Inflammatory macrophage treated with lipopolysaccharide for 1 hour (primary cell): ENCODE measurements around the gene BABAM2.

Experiments
- DNase-seq, 2 donors: peaks; one replicate each; pipeline ENCODE4 v3.0.0-alpha.2; 2020 to 2022

The BABAM2 gene

DNA sequence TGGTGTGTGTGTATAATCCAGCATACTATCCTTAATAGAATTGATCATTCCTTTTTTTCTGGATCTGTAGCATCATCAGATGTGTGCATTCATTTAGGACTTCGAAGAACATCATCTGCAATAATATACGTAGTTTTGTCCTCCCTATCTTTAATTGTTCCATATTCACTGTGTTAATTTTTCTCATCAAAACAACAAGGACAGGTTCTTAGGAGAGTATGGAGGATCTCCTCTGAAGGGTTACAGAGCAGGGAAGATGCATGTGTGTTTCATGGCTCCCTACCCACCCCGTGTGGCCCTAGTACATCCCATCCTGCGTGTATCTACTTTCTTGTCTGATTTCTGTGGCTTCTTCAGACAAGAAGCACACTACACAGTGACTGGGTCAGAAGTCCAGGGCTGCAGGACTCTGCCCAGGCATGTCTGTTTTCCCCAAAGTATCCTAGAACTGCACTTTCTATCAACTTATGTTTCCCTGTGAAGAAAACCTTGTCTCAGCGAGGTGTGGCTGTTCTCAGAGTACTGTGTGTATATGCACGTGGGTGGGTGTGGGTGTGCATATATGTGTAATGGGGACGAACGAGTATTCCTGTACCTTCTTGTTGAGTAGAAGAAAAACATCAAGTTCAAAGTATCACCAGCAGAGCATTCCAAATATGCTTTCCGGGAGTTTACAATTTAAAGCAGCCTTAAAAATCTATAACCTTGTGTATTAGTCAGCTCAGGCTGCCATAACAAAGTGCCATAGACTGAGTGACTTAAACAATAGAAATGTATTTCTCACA is 281.8 kb downstream of the BABAM2 start:
- DNase-seq, result no peak

DNA sequence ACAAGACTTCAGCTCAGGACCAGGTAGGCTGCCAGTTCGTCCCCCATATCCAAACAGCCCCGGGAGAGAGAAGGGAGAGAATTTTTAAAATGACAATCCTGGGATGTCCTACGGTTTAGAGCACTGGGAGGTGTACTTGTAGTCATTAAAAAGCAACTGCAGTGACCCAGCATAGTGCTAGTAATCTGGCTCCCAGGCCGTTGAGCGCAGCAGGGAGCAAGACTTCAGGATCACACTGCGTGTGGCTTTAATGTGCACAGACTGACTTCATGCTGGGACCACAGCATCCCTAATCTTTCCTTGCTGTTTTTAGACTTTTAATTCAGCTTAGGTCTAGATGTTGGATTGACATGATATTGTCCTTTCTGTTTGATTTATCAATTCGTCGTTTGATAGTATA is 282.8 kb downstream of the BABAM2 start:
- DNase-seq, result no peak

DNA sequence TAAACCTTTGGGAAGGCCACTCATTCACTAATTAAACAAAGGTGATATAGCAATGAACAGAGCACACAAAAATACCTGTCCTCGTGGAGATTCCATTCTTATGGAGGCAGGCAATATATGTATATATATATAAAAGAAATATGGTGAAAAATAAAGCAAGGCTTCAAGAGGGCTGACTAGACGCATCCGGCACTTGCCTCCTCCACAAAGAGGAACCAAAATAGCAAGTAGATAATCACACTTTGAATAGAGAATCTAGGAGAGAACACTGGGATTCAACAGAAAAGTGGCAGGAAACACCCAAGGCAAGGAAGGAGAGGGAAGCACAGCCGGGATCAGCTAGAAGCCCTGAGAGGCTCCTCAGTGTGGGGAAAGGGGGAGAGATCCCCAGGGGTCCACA is 283.7 kb downstream of the BABAM2 start:
- DNase-seq, result no peak

DNA sequence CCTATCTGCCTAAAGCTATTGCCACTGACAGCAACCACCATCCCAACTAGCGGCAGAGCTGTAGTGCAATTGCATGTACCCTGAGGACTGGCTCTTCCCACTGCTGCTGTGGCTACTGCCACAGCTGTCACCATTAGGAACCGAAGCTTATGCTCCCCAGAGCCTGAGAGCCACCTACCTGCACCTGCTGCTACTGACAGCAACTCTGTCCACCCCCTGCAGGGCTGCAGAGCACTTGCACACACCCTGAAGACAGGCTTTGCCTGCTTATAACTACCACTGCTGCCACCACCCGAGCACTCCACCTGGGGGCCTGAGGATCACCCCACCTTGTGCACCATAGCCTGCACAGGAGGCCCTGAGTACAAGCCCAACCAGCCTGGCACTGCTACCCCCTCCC is 284.5 kb downstream of the BABAM2 start:
- no peak for DNase-seq

DNA sequence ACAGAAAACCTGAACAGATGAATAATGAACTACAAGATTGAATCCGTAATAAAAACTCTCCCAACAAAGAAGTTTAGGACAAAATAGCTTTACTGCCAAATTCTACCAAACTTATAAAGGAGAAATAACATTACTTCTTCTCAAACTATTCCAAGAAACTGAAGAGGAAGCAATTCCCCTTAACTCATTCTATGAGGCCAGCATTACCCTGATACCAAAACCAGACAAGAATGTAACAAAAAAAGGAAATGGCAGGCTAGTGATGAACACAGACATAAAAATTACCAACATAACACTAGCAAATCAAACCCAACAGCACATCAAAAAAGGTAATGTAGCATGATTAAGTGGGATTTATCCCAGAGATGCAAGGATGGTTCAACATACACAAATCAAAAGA is 288.4 kb downstream of the BABAM2 start:
- DNase-seq, result peak in 1 of 2 donors; percentile 32

DNA sequence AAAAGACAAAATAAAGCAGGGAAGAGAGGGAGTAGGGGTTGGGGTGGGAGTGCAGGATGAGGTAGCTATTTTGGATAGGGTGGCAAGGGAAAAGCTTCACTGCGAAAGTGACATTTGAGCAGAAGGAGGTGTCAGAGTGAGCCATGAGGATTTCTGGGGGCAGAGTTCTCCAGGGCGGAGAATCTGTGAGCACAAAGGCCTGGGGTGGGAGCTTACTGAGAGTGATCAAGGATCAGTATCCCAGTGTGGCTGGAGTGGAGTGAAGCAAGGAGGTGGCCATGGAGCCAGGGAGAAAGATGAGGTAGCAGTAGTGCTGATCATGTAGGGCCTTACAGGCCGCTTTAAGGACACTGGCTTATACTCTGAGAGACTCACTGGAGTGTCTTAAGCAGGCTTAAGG is 291.3 kb downstream of the BABAM2 start:
- no peak for DNase-seq

DNA sequence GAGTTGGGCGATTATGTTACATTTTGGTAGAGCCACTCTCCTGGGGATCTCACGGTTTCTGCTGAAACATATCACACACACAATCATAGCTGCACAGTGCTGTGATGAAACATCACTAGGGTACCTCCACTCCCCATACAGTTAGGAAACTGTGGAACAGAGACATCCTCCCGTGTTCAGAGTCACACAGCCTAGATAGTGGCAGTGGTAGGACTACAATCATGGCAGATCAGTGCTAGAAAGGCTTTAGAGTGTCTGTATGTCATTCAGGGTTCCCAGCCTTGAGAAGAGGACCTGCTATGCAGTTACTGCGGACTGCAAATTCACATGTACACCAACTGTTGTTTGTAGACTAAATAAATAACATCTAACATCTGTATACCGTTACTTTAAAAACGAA is 291.8 kb downstream of the BABAM2 start:
- DNase-seq, result no peak

DNA sequence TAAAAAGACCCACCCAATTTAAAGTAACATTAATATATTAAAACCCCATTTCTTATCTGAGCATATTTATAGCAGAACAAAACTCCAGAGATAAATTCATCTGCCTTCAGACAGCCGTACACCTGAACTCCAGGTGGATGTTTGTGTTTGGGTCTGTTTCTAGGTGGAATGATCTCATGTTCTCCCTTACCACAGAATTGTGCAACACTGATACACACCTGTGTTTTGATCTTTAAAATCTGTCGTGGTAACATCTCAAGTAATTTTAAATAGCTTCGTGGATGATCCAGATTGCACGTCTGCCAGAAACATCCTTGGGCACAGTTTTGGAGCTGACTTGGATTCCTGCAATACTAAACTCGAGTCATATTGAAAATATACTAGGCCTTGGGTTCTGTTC is 294.6 kb downstream of the BABAM2 start:
- no peak for DNase-seq

DNA sequence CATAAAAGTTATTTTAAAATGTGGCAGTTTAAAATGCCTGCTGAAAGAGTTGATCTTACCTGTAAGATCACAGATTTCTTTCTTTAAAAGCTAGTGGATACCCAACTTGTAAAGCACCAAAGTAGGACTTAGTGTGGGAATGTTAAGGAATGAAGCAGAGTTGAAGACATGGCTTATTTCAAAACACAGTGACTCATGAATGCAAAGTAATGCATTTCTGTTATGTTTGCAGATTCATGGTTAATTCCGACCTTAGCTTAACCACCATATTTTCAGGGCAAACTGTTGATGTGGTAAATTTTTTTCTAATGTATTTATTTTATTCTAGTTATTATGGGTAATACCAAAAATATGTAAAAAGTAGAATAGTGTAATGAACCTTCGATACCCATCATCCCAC is 295.4 kb downstream of the BABAM2 start:
- DNase-seq, result no peak

DNA sequence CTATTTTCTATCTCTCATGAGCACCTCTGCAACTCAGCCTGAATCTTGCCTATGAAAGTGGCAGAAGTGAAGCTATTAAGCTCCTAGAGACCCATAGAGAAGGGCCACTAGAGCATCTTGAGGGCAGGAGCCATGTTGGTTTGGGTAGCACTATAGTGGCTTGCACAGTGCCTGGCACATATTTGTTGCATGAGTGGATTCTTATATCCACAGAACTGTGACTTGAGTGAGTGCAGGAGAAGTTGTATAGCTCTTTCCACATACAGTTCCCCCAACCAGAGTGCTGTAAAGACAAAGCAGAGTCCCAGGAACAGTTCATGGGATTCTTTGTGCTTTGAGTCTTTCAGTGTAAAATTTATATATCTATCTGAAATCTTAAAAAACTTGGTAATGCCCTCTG is 296.7 kb downstream of the BABAM2 start:
- DNase-seq, result no peak

DNA sequence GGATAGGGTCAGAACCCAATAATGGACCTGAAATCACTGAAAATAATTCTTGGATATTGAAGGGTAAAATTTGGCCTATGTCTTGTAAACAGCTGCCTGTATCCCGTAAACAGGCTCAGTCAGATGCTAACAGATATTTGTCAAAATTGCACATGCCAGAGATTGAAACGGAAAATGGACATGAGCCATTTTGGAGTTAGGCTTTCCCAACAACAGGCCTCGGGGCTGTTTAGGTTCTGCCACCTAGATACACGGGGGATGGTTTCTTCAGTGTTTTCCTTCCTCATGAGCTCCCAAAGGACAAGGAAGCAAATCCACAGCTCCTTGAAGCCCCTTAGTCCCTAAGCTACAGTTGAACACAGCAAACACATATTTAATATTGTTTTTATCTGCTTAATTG is 297.9 kb downstream of the BABAM2 start:
- DNase-seq, result no peak

DNA sequence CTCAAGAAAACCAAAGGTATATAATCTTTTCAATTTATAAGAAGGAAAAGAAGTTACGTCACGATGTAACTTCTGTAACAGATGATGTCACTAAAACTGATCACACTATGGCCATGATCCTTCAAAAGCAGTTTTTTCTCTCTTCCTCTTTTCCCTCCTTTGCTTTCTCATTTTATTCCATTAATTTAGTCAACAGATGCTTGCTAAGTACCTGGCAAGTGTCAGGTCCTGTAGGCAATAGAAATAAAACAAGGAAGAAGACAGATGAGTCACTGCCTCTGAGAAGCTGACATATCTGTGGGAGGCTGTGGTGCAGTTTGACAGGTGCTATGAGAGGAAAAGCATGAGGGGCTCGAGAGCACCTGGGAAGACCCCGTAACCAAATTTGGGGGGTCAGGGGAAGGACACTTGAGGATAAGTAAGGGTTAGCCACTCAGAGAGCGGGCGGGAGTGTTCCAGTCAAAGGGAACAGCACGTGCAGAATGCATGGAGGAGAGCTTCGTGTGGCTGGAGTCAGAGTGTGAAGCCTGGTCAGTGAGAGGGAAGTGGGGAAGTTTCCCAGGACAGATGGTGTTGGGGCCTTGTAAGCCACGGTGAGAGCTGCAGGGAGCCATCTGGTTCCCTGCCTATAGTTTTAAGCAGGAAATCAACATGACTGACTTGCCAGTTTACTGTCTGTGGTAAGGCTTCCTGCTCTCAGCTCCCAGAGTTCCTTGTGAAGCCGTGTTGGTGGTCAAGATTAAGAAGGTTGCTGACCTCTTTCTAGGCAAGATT is 303.3 kb downstream of the BABAM2 start:
- no peak for DNase-seq

DNA sequence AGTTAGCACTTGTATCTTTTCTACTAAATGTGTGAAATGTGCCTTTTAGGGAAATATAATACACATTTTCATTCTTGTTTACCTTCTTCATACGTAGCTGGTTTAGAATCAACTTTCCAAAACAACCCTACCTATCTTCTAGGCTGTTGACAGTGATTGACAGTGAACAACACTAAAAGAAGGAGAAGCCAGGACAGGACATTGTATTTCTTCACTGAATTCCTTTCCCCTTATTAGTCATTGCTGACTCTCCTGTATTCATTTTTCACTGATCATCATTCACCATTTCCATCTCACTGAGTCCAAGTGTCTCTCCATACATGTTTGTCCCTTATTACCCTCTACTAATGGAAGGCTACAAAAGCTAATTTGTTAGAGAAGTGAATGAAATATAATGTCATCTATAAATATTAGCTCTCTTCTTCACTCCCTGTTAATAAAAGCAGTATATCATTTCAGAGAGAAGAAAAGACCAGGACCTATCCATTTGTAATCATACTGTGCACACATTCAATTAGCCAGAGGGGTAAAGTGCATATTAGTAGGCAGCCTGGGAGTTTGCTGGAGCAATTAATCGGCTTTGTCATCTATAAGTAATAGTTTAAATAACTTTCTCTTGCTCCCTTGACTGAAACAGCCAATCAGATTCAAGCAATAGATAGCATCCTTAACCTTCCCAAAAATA is 309.6 kb downstream of the BABAM2 start:
- DNase-seq, result no peak

DNA sequence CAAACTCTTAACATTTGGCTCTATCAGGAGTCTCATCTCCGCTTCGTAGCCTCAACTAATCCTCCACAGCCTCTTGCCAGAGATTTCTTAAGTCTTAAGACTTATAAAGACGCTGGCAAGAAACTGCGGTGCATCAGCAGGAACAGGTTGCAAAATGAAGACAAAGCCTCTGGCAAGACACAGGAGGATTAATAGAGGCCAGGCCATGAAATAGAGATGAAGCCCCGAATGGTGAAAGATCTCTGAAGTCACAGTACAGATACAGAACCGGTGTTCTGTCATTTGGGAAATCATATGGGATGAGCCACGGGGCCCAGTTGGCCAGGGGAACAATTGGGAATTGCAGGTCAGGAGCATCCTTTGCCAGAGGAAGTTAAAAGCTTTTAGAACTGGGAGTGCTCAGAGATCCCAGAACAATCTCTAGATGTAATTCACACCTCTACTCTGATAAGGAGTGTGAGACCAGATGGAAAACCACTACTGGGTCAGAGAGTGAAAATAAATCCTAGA is 311.2 kb downstream of the BABAM2 start:
- DNase-seq, result no peak

DNA sequence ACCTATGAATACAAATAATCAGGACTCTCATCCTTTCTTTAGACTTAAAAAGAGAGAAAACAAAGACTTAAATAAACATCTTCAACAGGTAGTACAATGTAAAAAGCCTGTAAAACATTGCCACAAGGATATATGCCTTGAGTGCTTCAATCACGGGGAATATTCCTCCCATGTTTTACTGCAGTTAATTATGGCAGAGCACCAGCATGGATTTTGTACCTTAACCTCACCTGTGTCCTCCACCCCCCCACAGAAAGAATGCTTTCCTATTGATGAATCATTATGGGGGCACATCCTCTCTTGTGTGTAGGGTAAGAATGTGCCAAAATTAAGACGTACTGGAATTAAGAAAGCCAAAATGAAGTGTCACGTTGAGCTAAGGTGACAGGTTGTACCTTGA is 312.2 kb downstream of the BABAM2 start:
- DNase-seq, result no peak

DNA sequence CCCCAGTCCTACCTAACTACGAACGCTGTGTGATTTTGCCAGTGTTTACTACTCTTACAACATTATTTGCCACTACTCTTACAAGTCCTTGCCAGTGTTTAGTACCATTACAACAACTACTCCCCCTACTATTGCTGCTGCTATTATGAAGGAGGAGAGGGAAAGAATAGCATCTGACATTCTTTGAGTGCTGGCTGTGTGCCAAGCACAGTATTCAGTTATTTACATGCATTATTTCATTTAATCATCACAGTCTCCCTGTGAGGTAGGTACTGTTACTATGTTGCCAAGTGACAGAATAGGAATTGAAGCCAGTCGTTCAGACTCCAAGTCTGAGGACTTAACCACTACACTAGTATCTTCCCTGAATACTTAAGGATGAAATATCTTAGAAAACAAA is 316.2 kb downstream of the BABAM2 start:
- no peak for DNase-seq

DNA sequence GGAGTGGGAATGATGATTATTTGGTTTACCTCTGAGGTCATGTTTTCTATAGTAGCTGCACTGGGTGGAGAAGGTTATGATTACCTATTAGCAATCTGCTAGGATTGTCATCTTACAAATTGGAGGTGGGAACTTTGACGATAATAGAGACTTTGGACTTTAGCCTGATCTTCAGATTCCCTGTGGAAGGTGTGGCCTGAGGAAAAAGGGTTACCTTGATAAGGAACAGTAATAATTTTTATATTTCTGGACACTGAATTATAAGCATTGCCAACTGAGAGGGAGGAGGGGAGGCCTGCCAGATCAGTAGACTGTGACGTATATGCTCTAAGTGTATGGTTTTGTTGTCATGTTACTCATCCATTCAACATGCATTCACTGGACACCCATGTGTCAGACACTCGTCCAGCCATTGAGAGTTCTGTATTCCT is 318.7 kb downstream of the BABAM2 start:
- DNase-seq, result no peak

DNA sequence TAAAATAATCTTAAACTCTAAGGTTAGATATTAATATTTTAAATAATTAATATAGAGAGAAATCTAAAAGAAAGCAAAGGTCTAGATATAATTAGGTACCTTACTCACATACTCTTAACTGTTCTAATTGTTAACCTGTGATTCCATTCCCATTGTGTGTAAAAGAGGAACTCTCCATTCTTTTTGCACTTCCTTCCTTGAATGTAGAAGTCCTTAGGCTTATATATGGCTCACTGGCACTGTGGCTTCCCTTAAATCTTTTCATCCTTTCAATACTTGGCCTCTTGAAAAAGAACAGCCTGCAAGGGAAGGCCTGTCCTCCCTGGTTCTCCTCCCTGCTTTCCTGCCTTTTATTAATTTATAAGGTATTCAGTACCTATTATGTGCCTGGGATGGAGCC is 319.3 kb downstream of the BABAM2 start:
- DNase-seq, result no peak

DNA sequence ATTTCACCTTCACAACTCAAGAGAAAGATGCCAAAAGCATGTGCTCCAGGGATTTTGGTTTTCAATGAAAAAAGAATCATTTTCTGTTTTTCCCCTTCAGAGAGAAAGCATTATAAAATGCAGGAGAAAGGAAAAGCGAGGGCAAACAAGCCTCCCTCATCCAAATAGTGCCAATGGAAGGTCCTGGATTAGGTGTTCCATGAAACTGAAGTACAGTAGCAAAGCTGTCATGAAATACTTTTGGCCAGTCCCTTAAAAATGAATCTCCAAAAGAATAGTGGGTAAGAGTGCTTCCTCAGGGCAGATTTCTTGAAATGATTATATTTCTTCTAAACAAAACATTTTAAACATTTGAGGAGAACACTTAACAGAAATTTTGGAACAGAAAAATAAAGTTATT is 320.0 kb downstream of the BABAM2 start:
- DNase-seq, result no peak

DNA sequence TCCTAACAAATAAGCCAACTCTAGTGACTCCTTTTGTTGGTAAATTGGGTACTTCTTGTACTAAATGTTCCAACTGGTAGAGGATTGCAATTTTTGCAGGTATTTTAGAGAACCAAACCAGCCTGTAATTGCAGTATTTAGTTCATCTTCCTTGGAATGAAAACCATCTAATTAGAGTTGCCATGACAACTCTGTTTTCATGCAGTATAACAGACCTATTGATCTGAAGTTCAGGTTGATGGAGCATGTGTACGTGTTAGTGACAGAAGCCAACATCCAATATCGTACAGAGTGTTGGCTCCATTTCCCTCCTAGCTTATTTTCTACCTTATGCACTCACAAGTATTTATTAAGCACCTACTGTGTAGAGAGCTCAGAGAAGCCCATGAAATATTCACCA is 325.8 kb downstream of the BABAM2 start:
- no peak for DNase-seq

DNA sequence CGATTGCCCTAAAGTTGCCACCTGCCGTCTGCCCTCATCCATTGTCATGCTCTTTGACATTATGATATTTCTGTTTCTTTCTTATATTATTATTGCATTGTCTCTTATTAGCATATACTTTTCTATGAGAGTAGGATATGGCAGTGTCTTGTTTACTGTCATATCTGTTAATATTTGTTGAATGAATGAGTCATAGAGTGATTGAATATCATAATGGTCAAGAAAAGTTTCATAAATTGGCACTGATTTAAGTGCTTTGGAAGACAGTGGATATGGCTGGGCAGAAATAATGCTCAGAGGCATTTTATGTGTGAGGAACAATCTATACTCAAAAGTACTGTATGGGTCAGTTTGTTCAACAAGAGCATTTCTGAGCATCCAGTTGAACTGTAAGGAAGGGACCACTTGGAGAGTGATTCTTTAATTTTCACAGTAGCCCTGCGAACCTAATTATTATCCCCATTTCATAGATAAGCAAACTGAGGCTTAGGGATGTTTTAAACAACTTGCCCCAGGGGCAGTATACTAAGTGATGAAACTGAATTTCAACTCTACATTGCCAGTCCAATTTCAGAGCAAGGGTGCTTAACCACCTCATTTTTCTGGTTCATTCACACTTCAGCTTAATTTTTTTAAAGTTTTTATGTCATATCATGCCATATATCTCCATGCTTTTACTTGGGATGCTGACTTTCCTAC is 326.7 kb downstream of the BABAM2 start:
- no peak for DNase-seq

DNA sequence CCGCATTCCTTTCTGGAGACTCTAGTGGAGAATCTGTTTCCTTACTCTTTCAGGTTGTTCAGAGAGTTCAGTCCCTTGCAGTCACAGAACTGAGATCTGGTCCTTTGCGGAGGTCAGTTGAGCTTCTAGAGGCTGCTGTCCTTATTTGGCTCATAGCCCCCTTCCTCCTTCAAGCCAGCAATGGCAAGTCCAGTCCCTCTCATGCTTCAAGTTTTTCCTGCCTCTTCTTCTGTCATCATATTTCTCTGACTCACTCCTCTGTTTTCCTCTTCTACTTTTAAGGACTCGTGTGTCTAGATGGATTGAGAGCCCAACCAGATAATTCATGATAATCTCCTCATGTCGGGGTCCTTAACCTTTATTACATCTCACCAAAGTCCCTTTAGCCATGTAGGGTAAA is 328.6 kb downstream of the BABAM2 start:
- no peak for DNase-seq

DNA sequence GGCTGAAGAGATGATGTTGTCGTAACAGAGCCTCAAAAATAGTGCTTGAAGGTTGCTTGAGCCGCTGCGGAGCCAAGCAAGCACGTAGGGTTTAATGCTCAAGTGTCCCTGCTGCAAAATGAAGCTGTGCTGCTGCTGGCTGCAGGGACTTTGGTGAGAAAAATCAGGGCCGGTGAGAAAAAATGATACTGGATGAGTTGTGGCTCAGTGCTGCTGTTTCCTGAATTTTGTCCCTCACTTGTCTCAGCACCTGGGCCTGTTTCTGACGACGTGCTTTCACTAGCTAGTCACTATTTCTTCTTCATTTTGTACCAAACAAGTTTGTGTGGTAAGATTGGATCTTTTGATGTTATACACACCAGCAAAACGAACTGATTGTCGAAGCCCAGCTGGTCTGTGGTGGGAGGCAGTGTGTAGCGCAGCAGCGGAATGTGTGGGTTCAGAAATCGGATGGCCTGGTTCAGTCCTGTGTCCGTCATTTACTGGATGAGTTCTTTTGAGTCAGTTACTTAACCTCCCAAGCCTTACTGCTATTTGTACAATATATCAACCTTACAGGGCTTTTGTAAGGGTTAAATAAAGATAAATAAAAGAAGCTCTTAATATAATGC is 329.3 kb downstream of the BABAM2 start:
- DNase-seq, result no peak
